Lung (tissue), 12 donors: ENCODE data around the gene FAAP20. TPM values are rescaled to one million over a fixed set of nuclear protein-coding genes. Genes with fewer than 3 reads are reported as not detected.
A peak's percentile ranks its signal among the peaks of the same experiment; 100 is the strongest.

ENCODE experiments used
- ATAC-seq: fragments of 200-7000 bp; cut with Tn5 transposase; one replicate; pipeline ENCODE4 v1.9.1; 2020; ENCODE audit warnings: moderate number of reproducible peaks; ENCODE audit not compliant: insufficient read depth, low FRiP score
- DNase-seq, 3 donors: peaks; one replicate each; pipeline ENCODE4 v3.0.0-alpha.2; 2013 to 2017
- H3K27ac ChIP-seq, 2 donors: one replicate each; pipeline ENCODE4 v1.5.1; 2013; ENCODE audit warnings: mild to moderate bottlenecking in 2 of 2, moderate library complexity in 2 of 2, control low read depth in 1 of 2, inconsistent platforms in 1 of 2, low read depth in 1 of 2, low read length in 1 of 2
- H3K27me3 ChIP-seq, 3 donors: one replicate each; pipeline ENCODE4 v1.5.1; 2013; ENCODE audit warnings: low read length in 2 of 3; ENCODE audit not compliant: control insufficient read depth in 3 of 3, insufficient read depth in 3 of 3
- H3K36me3 ChIP-seq, 4 donors: one replicate each; pipeline ENCODE4 v1.5.1; 2013; ENCODE audit warnings: low read length in 4 of 4, mild to moderate bottlenecking in 1 of 4, moderate library complexity in 1 of 4; ENCODE audit not compliant: control insufficient read depth in 4 of 4, insufficient read depth in 4 of 4
- H3K4me1 ChIP-seq, 5 donors: one replicate each; pipeline ENCODE4 v1.5.1; 2013; ENCODE audit warnings: low read length in 5 of 5, mild to moderate bottlenecking in 2 of 5, moderate library complexity in 1 of 5; ENCODE audit not compliant: control insufficient read depth in 5 of 5, insufficient read depth in 5 of 5
- H3K4me3 ChIP-seq: one replicate; pipeline ENCODE4 v1.5.1; 2013; ENCODE audit warnings: mild to moderate bottlenecking, control low read depth, moderate library complexity
- H3K9ac ChIP-seq, 2 donors: one replicate each; pipeline ENCODE4 v1.5.1; 2013; ENCODE audit warnings: low read length in 2 of 2, control low read depth in 1 of 2; ENCODE audit not compliant: insufficient read depth in 1 of 2
- H3K9me3 ChIP-seq, 4 donors: one replicate each; pipeline ENCODE4 v1.5.1; 2013; ENCODE audit warnings: low read length in 3 of 4, mild to moderate bottlenecking in 1 of 4, moderate library complexity in 1 of 4; ENCODE audit not compliant: control insufficient read depth in 4 of 4, insufficient read depth in 3 of 4
- CTCF ChIP-seq: IDR thresholded peaks from 2 replicates; pipeline ENCODE4 v1.5.1; 2012; ENCODE audit warnings: mild to moderate bottlenecking; ENCODE audit errors: control extremely low read depth, extremely low read depth
- WGBS, 2 donors: extraction: QIAGEN DNeasy Blood & Tissue Kit; methylation state at CpG; one replicate each; pipeline ENCODE4 v1.1.7; 2013; 5-methylcytosine and 5-hydroxymethylcytosine counted together
- polyA plus RNA-seq, 2 donors: library from polyadenylated mRNA; stranded (reverse); fragments of 200-250 nt; gene quantifications; one replicate each; pipeline ENCODE4 v1.2.1, GENCODE V29; 2013
- total RNA-seq, 2 donors: library from RNA; depleted of rRNA in 1 of 2; stranded (reverse); fragments of >200 nt in 1 of 2; gene quantifications; one replicate each; pipeline ENCODE4 v1.2.1, GENCODE V29; 2014 to 2021
- donor health status: control.
- donor health status: control.
- donor health status: Bipolar disorder and iron deficiency.
- donor health status: healthy.
- donor health status: DM: yes; HTN: yes; CAD: no.

Gene FAAP20
- total and polyA plus RNA-seq, 4 donors: 16.8 to 87.9 (median 68.4) TPM

GRCh38 chr1:2199042-2199810, 4.7 kb upstream of the FAAP20 start:
- H3K9ac ChIP-seq: peak overlapping the region in 1 of 2 donors; percentile 73

GRCh38 chr1:2198571-2198970, 4.0 kb upstream of the FAAP20 start:
- 73 to 86% methylated on average over 11 of the region's 11 CpGs for WGBS, 2 donors
- H3K27ac ChIP-seq: peak overlapping the region; percentile 79 to 82
- H3K4me1 ChIP-seq: peaks cover 0 to 35% (median 10%) of the 10 kb centered on the region in 5 donors
- H3K9me3 ChIP-seq: no peaks in the 10 kb centered on the region
- no peaks in the 10 kb centered on the region for H3K27me3 ChIP-seq
- no peak overlapping the region for H3K4me3 ChIP-seq
- DNase-seq: no peak
- no peaks in the 10 kb centered on the region for H3K36me3 ChIP-seq
- no peak overlapping the region for H3K9ac ChIP-seq
- TF ChIP-seq CTCF: no peak
- ATAC-seq: no peak

More at GRCh38 chr1:2199042-2199810, 4.7 kb upstream of the FAAP20 start:
- 10 to 12% methylated on average over 24 of the region's 24 CpGs for WGBS, 2 donors
- DNase-seq (peak; percentile 92 to 95 (median 94)), ATAC-seq (peak; percentile 77)
- no peaks in the 10 kb centered on the region for H3K9me3 ChIP-seq
- H3K4me1 ChIP-seq: peaks cover 0 to 38% (median 10%) of the 10 kb centered on the region in 5 donors
- no peak for TF ChIP-seq CTCF
- H3K27ac ChIP-seq: peak overlapping the region; percentile 79 to 82
- H3K4me3 ChIP-seq: peak overlapping the region; percentile 0
- no peaks in the 10 kb centered on the region for H3K27me3 ChIP-seq
- H3K36me3 ChIP-seq: no peaks in the 10 kb centered on the region

GRCh38 chr1:2197707-2198165, 3.2 kb upstream of the FAAP20 start:
- Histone ChIP-seq H3K9me3 (no peaks in the 10 kb centered on the region), H3K9ac (no peak overlapping the region), H3K27me3 (no peaks in the 10 kb centered on the region), H3K36me3 (no peaks in the 10 kb centered on the region), H3K27ac (no peak overlapping the region), H3K4me3 (no peak overlapping the region), H3K4me1 (peaks cover 0 to 43% (median 10%) of the 10 kb centered on the region in 5 donors)
- WGBS, 2 donors: 78 to 85% methylated on average over 10 of the region's 10 CpGs
- DNase-seq: no peak
- no peak for TF ChIP-seq CTCF
- ATAC-seq: no peak
